Measurements from ENCODE around the gene SERINC3.
A peak's percentile ranks its signal among the peaks of the same experiment; 100 is the strongest.

SERINC3 gene

GRCh38 chr20:44463466-44463865 lies 58.4 kb downstream of the SERINC3 start:
- no peak for DNase-seq (ENCODE audit: low spot score)

- no peak for DNase-seq (ENCODE audit: low spot score)
Observed at GRCh38 chr20:44461803-44462174, 60.1 kb downstream of the SERINC3 start.

GRCh38 chr20:44461142-44461802 lies 60.6 kb downstream of the SERINC3 start:
- DNase-seq (ENCODE audit: low spot score), result no peak

GRCh38 chr20:44460795-44461141 lies 61.1 kb downstream of the SERINC3 start:
- peak; percentile 34 for DNase-seq (ENCODE audit: low spot score)

GRCh38 chr20:44459271-44459670 lies 62.6 kb downstream of the SERINC3 start:
- no peak for DNase-seq (ENCODE audit: low spot score)

GRCh38 chr20:44457016-44457415 lies 64.9 kb downstream of the SERINC3 start:
- no peak for DNase-seq (ENCODE audit: low spot score)

- no peak for DNase-seq (ENCODE audit: low spot score)
Observed at GRCh38 chr20:44456611-44457010, 65.3 kb downstream of the SERINC3 start.

- DNase-seq (ENCODE audit: low spot score), result no peak
Observed at GRCh38 chr20:44455126-44455525, 66.7 kb downstream of the SERINC3 start.

GRCh38 chr20:44454306-44454963 lies 67.4 kb downstream of the SERINC3 start:
- DNase-seq (ENCODE audit: low spot score), result no peak

- DNase-seq (ENCODE audit: low spot score), result no peak
Observed at GRCh38 chr20:44450903-44451450, 70.9 kb downstream of the SERINC3 start.

GRCh38 chr20:44450281-44450889 lies 71.5 kb downstream of the SERINC3 start:
- no peak for DNase-seq (ENCODE audit: low spot score)

- no peak for DNase-seq (ENCODE audit: low spot score)
Observed at GRCh38 chr20:44449864-44450263, 72.0 kb downstream of the SERINC3 start.

- peak; percentile 80 for DNase-seq (ENCODE audit: low spot score)
Observed at GRCh38 chr20:44448753-44449546, 72.9 kb downstream of the SERINC3 start.

- DNase-seq (ENCODE audit: low spot score), result no peak
Observed at GRCh38 chr20:44447827-44448419, 73.9 kb downstream of the SERINC3 start.
